H1 (cell line): ENCODE data around the gene SEMA4C. TPM values are rescaled to one million over a fixed set of nuclear protein-coding genes. Genes with fewer than 3 reads are reported as not detected.

Experiments used
- CTCF ChIA-PET: fragments of 300-600 bp; sonication (Branson Sonifier 250); formaldehyde crosslinking; loops from one replicate; lab custom pipeline; 2021; ENCODE audit not compliant: partially characterized antibody; lab: Charles Lee
- POLR2A ChIA-PET: fragments of 300-600 bp; sonication (Branson Sonifier 250); formaldehyde crosslinking; loops from one replicate; lab custom pipeline; 2021; ENCODE audit warnings: inconsistent platforms; ENCODE audit not compliant: partially characterized antibody; lab: Charles Lee
- DNase-seq, 2 experiments: peaks; one replicate each; pipeline versions ENCODE4 v3.0.0 to v3.0.0-alpha.2; 2010 to 2022; ENCODE audit warnings: low spot score in 2 of 2, low read depth in 1 of 2, mixed read lengths in 1 of 2
- FAIRE-seq: peaks from 2 replicates; lab custom pipeline; 2011; peaks lifted over from hg19 to GRCh38; lab: Jason Lieb, UNC
- H2AFZ ChIP-seq: 2 replicates; pipeline ENCODE4 v1.8.1; 2012; ENCODE audit warnings: low read length, inconsistent platforms
- H2AK5ac ChIP-seq: 2 replicates; pipeline ENCODE4 v1.6.1; 2013; ENCODE audit warnings: low read depth, low read length
- H2BK120ac ChIP-seq: replicated peaks from 2 replicates; pipeline ENCODE3; 2013; ENCODE audit warnings: low read depth, low read length, inconsistent platforms
- H2BK12ac ChIP-seq: 2 replicates; pipeline ENCODE4 v1.6.1; 2013; ENCODE audit warnings: low read depth, low read length
- H2BK15ac ChIP-seq: 2 replicates; pipeline ENCODE4 v1.6.1; 2013; ENCODE audit warnings: low read length
- H2BK20ac ChIP-seq: 2 replicates; pipeline ENCODE4 v1.6.1; 2013; ENCODE audit warnings: low read length
- H2BK5ac ChIP-seq: 2 replicates; pipeline ENCODE4 v1.6.1; 2013; ENCODE audit warnings: low read depth, low read length
- H3K14ac ChIP-seq: 2 replicates; pipeline ENCODE4 v1.6.1; 2013; ENCODE audit warnings: inconsistent platforms; ENCODE audit not compliant: insufficient read length
- H3K18ac ChIP-seq: 2 replicates; pipeline ENCODE4 v1.6.1; 2013; ENCODE audit warnings: low read length; ENCODE audit errors: extremely low read depth
- H3K23ac ChIP-seq: 2 replicates; pipeline ENCODE4 v1.6.1; 2013; ENCODE audit warnings: inconsistent platforms; ENCODE audit not compliant: insufficient read length
- H3K23me2 ChIP-seq: 2 replicates; pipeline ENCODE4 v1.6.1; 2013; ENCODE audit warnings: low read depth, low read length
- H3K27ac ChIP-seq: 2 replicates; pipeline ENCODE4 v1.6.1; 2011; ENCODE audit warnings: low read depth, low read length, inconsistent platforms
- H3K27me3 ChIP-seq, 4 experiments: replicated peaks in 1 of 4; 1 replicate in 1 of 4; 2 replicates in 3 of 4; pipeline versions ENCODE4 v1.6.1 to v1.8.1; 2011 to 2013; ENCODE audit warnings: low read length in 3 of 4, mild to moderate bottlenecking in 3 of 4, inconsistent platforms in 2 of 4, mixed read lengths in 2 of 4, moderate library complexity in 1 of 4; ENCODE audit not compliant: control insufficient read depth in 3 of 4, insufficient read depth in 3 of 4; ENCODE audit errors: extremely low read depth in 1 of 4
- H3K36me3 ChIP-seq, 4 experiments: 2 replicates each; pipeline versions ENCODE4 v1.6.1 to v1.8.1; 2011 to 2013; ENCODE audit warnings: mild to moderate bottlenecking in 4 of 4, low read length in 3 of 4, moderate library complexity in 2 of 4, control low read depth in 1 of 4, inconsistent platforms in 1 of 4; ENCODE audit not compliant: insufficient read depth in 4 of 4, control insufficient read depth in 2 of 4
- H3K4ac ChIP-seq: replicated peaks from 2 replicates; pipeline ENCODE3; 2013; ENCODE audit warnings: low read length, low read depth, mixed read lengths, inconsistent platforms; ENCODE audit not compliant: insufficient read length
- H3K4me1 ChIP-seq, 4 experiments: replicated peaks in 1 of 4; 1 replicate in 1 of 4; 2 replicates in 3 of 4; pipeline versions ENCODE4 v1.6.1 to v1.8.1; 2011 to 2013; ENCODE audit warnings: low read length in 3 of 4, inconsistent platforms in 2 of 4, mixed read lengths in 1 of 4; ENCODE audit not compliant: insufficient read depth in 4 of 4, control insufficient read depth in 3 of 4
- H3K4me2 ChIP-seq, 2 experiments: 2 replicates each; pipeline versions ENCODE4 v1.6.1 to v1.8.1; 2011 to 2013; ENCODE audit warnings: low read depth in 2 of 2, low read length in 2 of 2, control low read depth in 1 of 2, inconsistent platforms in 1 of 2, mild to moderate bottlenecking in 1 of 2; ENCODE audit not compliant: insufficient read depth in 1 of 2
- H3K4me3 ChIP-seq, 4 experiments: fragments of 200-600, 300-600 bp in 1 of 4; sonication (generic), shearing (Covaris generic), sonication (Bioruptor Twin) in 1 of 4; 2 replicates each; pipeline versions ENCODE4 v1.5.1 to v1.8.1; 2011 to 2016; ENCODE audit warnings: low read length in 4 of 4, low read depth in 3 of 4, control low read depth in 2 of 4, inconsistent platforms in 2 of 4, mild to moderate bottlenecking in 2 of 4, mixed read lengths in 1 of 4, moderate library complexity in 1 of 4; ENCODE audit not compliant: insufficient read depth in 2 of 4; ENCODE audit errors: extremely low read depth in 1 of 4
- H3K56ac ChIP-seq: replicated peaks from 2 replicates; pipeline ENCODE3; 2013; ENCODE audit warnings: low read depth, mild to moderate bottlenecking, mixed read lengths, low read length, inconsistent platforms; ENCODE audit not compliant: insufficient read length
- H3K79me1 ChIP-seq: 2 replicates; pipeline ENCODE4 v1.6.1; 2013; ENCODE audit warnings: low read depth, low read length, control low read depth
- H3K79me2 ChIP-seq, 2 experiments: 2 replicates each; pipeline versions ENCODE4 v1.6.1 to v1.8.1; 2012 to 2013; ENCODE audit warnings: low read length in 2 of 2, mild to moderate bottlenecking in 2 of 2, inconsistent platforms in 1 of 2; ENCODE audit not compliant: insufficient read depth in 2 of 2, control insufficient read depth in 1 of 2
- H3K9ac ChIP-seq, 4 experiments: replicated peaks in 1 of 4; 1 replicate in 1 of 4; 2 replicates in 3 of 4; pipeline versions ENCODE4 v1.6.1 to v1.8.1; 2011 to 2013; ENCODE audit warnings: low read depth in 3 of 4, low read length in 3 of 4, control low read depth in 2 of 4, mild to moderate bottlenecking in 2 of 4, moderate library complexity in 2 of 4, inconsistent platforms in 1 of 4; ENCODE audit errors: extremely low read depth in 1 of 4
- H3K9me3 ChIP-seq, 2 experiments: 2 replicates each; pipeline versions ENCODE4 v1.6.1 to v1.8.1; 2012 to 2013; ENCODE audit warnings: mild to moderate bottlenecking in 2 of 2, moderate library complexity in 2 of 2, control low read depth in 1 of 2, inconsistent platforms in 1 of 2, low read depth in 1 of 2, low read length in 1 of 2, mixed read lengths in 1 of 2; ENCODE audit not compliant: insufficient read depth in 2 of 2
- H4K20me1 ChIP-seq, 2 experiments: replicated peaks in 1 of 2; 2 replicates each; pipeline versions ENCODE3 to v1.8.1; 2011 to 2013; ENCODE audit warnings: inconsistent platforms in 2 of 2, low read length in 2 of 2, mild to moderate bottlenecking in 1 of 2; ENCODE audit not compliant: insufficient read depth in 2 of 2, control insufficient read depth in 1 of 2
- H4K5ac ChIP-seq: 2 replicates; pipeline ENCODE4 v1.6.1; 2013; ENCODE audit warnings: low read length, low read depth, mixed read lengths, inconsistent platforms; ENCODE audit not compliant: insufficient read length
- H4K8ac ChIP-seq: 2 replicates; pipeline ENCODE4 v1.8.0; 2013; ENCODE audit warnings: mild to moderate bottlenecking, moderate library complexity, low read length, inconsistent platforms; ENCODE audit not compliant: insufficient read depth; ENCODE audit errors: extremely low read depth
- H4K91ac ChIP-seq: replicated peaks from 2 replicates; pipeline ENCODE3; 2013; ENCODE audit warnings: low read length, mixed read lengths, inconsistent platforms; ENCODE audit not compliant: insufficient read length
- CREB1 ChIP-seq: IDR thresholded peaks from 2 replicates; pipeline ENCODE4 v1.6.1; 2012; ENCODE audit warnings: inconsistent platforms
- POLR2A ChIP-seq, 2 experiments: IDR thresholded peaks; 1 replicate in 1 of 2; 2 replicates in 1 of 2; pipeline ENCODE4 v1.6.1; 2011; ENCODE audit warnings: low read depth in 2 of 2, low read length in 2 of 2, mild to moderate bottlenecking in 2 of 2; ENCODE audit errors: control extremely low read depth in 1 of 2
- POLR2AphosphoS5 ChIP-seq: IDR thresholded peaks from 2 replicates; pipeline ENCODE4 v1.6.1; 2011; ENCODE audit warnings: low read depth, low read length
- WGBS, 2 experiments: shearing (Covaris generic) in 1 of 2; methylation state at CpG; one replicate each; pipeline versions ENCODE4 v1.1.6 to v1.1.7; 2013 to 2015; ENCODE audit warnings: low lambda C conversion rate in 2 of 2, mixed read lengths in 2 of 2, inconsistent platforms in 1 of 2, low coverage in 1 of 2, missing lambda C conversion rate in 1 of 2; ENCODE audit not compliant: insufficient replicate concordance in 2 of 2, insufficient coverage in 1 of 2, insufficient read length in 1 of 2; ENCODE audit errors: extremely low coverage in 1 of 2, missing lambda C conversion rate in 1 of 2; 5-methylcytosine and 5-hydroxymethylcytosine counted together
- polyA plus RNA-seq, 7 experiments: library from polyadenylated mRNA; depleted of rRNA in 3 of 7; stranded (reverse) in 5 of 7; unstranded in 2 of 7; fragments of >200 nt in 5 of 7; fragments of 200-250 nt in 2 of 7; gene quantifications; 1 replicate in 5 of 7; 2 replicates in 1 of 7; 4 replicates in 1 of 7; pipeline versions ENCODE4 v1.2.1 to v1.2.3, GENCODE V29; 2011 to 2013; ENCODE audit warnings: missing spikeins in 2 of 7, mixed read lengths in 2 of 7
- total RNA-seq: library from RNA; stranded (reverse); fragmentation: NEBNext Ultra II Directional; extraction: Animal tissue kit (Norgen Biotek cat#: 25700); gene quantifications from 2 replicates; pipeline ENCODE4 v1.2.1, GENCODE V29; 2021

The SEMA4C gene
- total and polyA plus RNA-seq, 2 of the 8 experiments (the other 6 are each of a cell fraction or from before 2014, with no cell fraction given) = 47.5 to 67.3 TPM

GRCh38 chr2:96839293-96839874 lies 30.5 kb downstream of the SEMA4C start:
- CTCF ChIA-PET = interaction anchor here (1.1 to 4.9 kb wide), 4 partner anchors 18 to 108 kb away, joined by 3 to 22 read pairs (median 4); partner anchors contain the start of gene ANKRD39
- 94% methylated on average over 25 of the region's 42 CpGs; no CpG with 5 or more reads in 1 of the 2 experiments for WGBS, 2 experiments
- DNase-seq = peak in 1 of 2 experiments; percentile 64

More at GRCh38 chr2:96839293-96839874, 30.5 kb downstream of the SEMA4C start:
- no peak overlapping the region for H2AFZ ChIP-seq
- H3K9me3 ChIP-seq = no peaks in the 10 kb centered on the region
- no peak overlapping the region for H2BK20ac ChIP-seq
- H3K4me1 ChIP-seq = peaks cover 0 to 3% (median 0%) of the 10 kb centered on the region in 4 experiments; a peak in 1 of 7 replicates
- POLR2A ChIA-PET = interaction anchor here (1.3 to 3.3 kb wide), 7 partner anchors 9 to 117 kb away, joined by 3 to 16 read pairs (median 3); partner anchors contain the start of gene ANKRD39
- no peaks in the 10 kb centered on the region for H3K23me2 ChIP-seq
- no peak overlapping the region for H4K91ac ChIP-seq
- peaks cover 3 to 6% of the 10 kb centered on the region in 2 experiments for H4K20me1 ChIP-seq
- H3K9ac ChIP-seq = no peak overlapping the region
- no peak overlapping the region for H2BK120ac ChIP-seq
- no peak overlapping the region; the same call in 1 of the 2 replicates for H3K18ac ChIP-seq
- peak overlapping the region; percentile 39; the same call in 1 of the 2 replicates for H2BK5ac ChIP-seq
- H3K4me3 ChIP-seq = no peak overlapping the region
- no peak overlapping the region for H3K4me2 ChIP-seq
- FAIRE-seq = no peak
- no peak overlapping the region for H2BK15ac ChIP-seq
- H3K14ac ChIP-seq = no peak overlapping the region
- 0 out of 2 replicates have a peak overlapping the region, but pooled peaks have one; percentile 13 for H2AK5ac ChIP-seq
- no peak overlapping the region for H3K4ac ChIP-seq
- H2BK12ac ChIP-seq = no peak overlapping the region; the same call in 1 of the 2 replicates
- peaks cover 0 to 14% (median 2%) of the 10 kb centered on the region in 4 experiments; a peak in 6 of 8 replicates for H3K36me3 ChIP-seq
- H3K79me1 ChIP-seq = peaks cover 5% of the 10 kb centered on the region; the same call in 1 of the 2 replicates
- peak; percentile 33; the same call in 1 of the 2 replicates for TF ChIP-seq POLR2AphosphoS5
- peak in 1 of 2 experiments; percentile 8; a peak in 1 of 3 replicates for TF ChIP-seq POLR2A (IDR thresholded peaks at IDR 0.05; ENCODE audit: control extremely low read depth in 1 of 2, low read depth in 2 of 2, low read length in 2 of 2)
- no peak for TF ChIP-seq CREB1
- no peak overlapping the region for H3K27ac ChIP-seq
- H4K8ac ChIP-seq = 0 out of 2 replicates have a peak overlapping the region, but pooled peaks have one; percentile 18
- no peaks in the 10 kb centered on the region for H3K27me3 ChIP-seq
- no peak overlapping the region for H3K56ac ChIP-seq
- H3K79me2 ChIP-seq = no peaks in the 10 kb centered on the region
- H4K5ac ChIP-seq = no peak overlapping the region
- H3K23ac ChIP-seq = no peak overlapping the region
